Smooth muscle cell of the brain vasculature (primary cell): ENCODE measurements around the gene CLDN6.
"Not testable (repeated sequence)": the region's sequence is repeated elsewhere in the genome, so short reads cannot be mapped to it uniquely, and the experiment has no call there.

Experiments used
- DNase-seq: peaks from one replicate; pipeline ENCODE4 v3.0.0-alpha.2; 2012; ENCODE audit warnings: low read depth, low spot score

Gene CLDN6, protein sequence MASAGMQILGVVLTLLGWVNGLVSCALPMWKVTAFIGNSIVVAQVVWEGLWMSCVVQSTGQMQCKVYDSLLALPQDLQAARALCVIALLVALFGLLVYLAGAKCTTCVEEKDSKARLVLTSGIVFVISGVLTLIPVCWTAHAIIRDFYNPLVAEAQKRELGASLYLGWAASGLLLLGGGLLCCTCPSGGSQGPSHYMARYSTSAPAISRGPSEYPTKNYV

GRCh38 chr16:3017794-3018506 lies at the start of gene CLDN6:
Gene CLDN6 (minus strand): TSS chr16:3018183. CDS start chr16:3016021, 2,162 bp downstream.
- DNase-seq, result no peak

DNA sequence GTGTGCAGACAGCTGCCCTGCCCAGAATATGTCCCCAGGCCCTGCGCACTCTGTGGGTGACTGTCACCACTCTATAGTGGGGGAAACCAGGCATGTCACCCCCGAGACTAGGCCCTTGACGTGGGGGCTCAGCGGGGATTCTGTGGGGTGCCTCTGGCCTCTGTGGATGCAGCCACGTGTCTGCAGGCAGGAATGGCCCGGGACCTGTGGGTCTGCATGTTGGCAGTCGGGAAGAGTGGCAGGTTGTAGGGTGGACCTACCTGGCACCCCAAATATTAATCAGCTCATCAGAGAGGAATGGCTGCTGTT lies 48.4 kb upstream of the CLDN6 start:
- DNase-seq, result no peak

- DNase-seq, result no peak
Measured at GRCh38 chr16:3065742-3066439, 47.9 kb upstream of the CLDN6 start.

DNA sequence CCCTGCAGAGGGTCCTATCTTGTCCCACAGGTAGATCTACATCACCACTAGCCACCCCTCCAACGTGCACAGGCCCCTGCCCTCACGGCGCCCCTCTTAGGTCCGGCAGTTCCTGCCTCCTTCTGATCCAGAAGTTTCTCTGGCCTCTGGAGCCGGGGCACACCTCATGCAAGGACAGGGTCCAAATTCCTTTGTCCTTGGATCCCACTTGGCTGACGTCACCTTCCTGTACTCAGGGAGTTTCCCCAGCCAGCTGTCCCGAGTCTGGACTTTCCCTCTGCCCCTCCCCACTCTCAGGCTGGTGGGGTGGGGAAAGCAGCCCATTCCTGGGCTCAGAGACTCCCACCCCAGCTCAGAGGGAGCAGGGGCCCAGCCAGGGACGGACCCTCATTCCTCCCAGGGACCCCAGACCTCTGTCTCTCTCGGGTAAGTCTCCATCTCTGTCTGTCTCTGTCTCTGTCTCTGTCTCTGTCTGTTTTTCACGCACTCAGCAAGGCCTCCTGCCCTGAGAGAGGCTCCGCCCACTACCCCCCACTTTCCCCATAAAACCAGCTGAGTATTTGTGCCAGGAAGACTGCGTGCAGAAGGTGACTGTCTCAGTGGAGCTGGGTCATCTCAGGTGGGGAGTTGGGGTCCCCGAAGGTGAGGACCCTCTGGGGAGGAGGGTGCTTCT lies 47.2 kb upstream of the CLDN6 start, which contains the start of gene IL32:
IL32 (plus strand) TSS at position 572 of the 673 bp plus-strand sequence. CDS start 172 bp downstream, outside the sequence.
- no peak for DNase-seq

GRCh38 chr16:3063625-3064386 lies 45.8 kb upstream of the CLDN6 start:
- DNase-seq, result no peak

DNA sequence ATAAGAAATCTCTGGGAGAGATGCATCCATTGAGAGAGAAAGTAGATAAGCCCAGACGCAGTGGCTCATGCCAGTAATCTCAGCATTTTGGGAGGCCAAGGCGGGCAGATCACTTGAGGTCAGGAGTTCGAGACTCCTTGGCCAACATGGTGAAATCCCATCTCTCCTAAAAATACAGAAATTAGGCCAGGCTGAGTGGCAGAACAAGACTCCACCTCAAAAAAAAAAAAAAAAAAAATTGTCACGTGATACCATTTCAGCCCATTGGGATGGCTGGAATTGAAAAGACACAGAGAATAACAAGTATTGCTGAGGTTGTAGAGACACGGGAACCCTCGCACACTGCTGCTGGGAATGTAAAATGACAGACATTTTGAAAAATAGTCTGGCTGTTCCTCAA lies 44.6 kb upstream of the CLDN6 start:
- DNase-seq, result no peak

GRCh38 chr16:3060339-3061127 lies 42.5 kb upstream of the CLDN6 start:
- DNase-seq, result no peak

- no peak for DNase-seq
Measured at GRCh38 chr16:3059723-3060242, 41.8 kb upstream of the CLDN6 start.

DNA sequence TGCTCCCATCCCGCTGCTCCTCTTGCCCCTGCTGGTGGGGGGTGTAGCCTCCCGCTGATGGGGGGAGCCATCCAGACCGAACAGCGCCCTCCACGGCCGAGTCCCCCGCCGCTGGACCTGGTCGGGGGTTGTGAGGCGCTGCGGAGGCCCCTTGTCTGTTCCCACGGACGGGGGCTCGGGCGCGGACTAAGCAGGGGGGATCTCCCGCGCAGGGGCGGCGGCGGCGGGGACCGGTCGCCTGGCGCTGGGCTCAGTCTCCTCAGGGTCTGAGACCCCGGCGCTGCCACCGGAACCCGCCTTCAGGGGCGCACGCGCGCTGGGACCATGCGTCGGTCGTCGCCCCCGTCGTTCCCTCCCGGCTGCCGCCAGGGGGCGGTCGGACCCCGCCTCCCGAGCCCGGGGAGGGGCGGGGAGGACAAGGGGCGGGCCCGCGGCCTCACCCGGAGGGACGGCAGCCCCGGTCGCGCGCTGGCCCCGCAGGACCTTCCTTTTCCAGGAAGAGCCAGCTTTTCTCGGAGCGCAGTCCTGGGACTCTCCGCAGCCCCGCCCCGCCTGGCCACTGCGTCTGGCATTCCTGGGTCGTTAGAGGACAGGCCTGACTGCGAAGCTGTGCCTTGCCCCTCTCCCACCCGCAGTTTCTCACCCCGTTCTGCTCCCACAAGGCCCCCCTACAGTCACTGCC lies 41.2 kb upstream of the CLDN6 start:
- DNase-seq, result peak; percentile 49

DNA sequence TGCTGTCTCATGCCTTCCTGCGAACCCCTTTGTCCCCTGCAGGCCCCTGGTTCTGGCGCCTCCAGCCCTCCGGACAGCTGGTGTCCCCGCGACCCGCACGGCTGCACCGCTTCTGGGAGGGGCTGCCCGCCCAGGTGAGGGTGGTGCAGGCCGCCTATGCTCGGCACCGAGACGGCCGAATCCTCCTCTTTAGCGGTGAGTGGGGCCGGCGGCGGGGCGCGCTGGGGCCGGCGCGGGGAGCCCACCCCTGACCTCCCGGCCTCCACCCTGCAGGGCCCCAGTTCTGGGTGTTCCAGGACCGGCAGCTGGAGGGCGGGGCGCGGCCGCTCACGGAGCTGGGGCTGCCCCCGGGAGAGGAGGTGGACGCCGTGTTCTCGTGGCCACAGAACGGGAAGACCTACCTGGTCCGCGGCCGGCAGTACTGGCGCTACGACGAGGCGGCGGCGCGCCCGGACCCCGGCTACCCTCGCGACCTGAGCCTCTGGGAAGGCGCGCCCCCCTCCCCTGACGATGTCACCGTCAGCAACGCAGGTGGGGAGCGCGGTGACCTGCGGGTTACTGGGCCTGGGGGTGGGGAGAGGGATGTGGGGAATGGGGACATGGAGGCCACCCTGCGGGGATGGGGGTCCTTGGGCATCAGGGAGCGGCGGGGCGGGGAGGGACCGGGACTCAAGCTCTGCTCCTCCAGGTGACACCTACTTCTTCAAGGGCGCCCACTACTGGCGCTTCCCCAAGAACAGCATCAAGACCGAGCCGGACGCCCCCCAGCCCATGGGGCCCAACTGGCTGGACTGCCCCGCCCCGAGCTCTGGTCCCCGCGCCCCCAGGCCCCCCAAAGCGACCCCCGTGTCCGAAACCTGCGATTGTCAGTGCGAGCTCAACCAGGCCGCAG lies 40.4 kb upstream of the CLDN6 start:
- no peak for DNase-seq

- DNase-seq, result no peak
Measured at GRCh38 chr16:3057181-3058138, 39.5 kb upstream of the CLDN6 start.

GRCh38 chr16:3056336-3057180 lies 38.6 kb upstream of the CLDN6 start:
- no peak for DNase-seq

- DNase-seq, result not testable (repeated sequence)
Measured at GRCh38 chr16:3055734-3056115, 37.7 kb upstream of the CLDN6 start.

GRCh38 chr16:3054965-3055733 lies 37.2 kb upstream of the CLDN6 start:
- DNase-seq, result no peak

- not testable (repeated sequence) for DNase-seq
Measured at GRCh38 chr16:3053330-3053710, 35.3 kb upstream of the CLDN6 start.
